GM19468 (cell line): Measurements from ENCODE around the gene APLP2.
A peak's percentile ranks its signal among the peaks of the same experiment; 100 is the strongest.

Experiments
- ATAC-seq: cut with Tn5 transposase; IDR thresholded peaks from one replicate; pipeline ENCODE4 v1.9.1; 2021; ENCODE audit warnings: mild to moderate bottlenecking, moderate library complexity, moderate number of reproducible peaks; ENCODE audit not compliant: unreplicated experiment; ENCODE audit errors: extremely low read depth

The APLP2 gene

DNA sequence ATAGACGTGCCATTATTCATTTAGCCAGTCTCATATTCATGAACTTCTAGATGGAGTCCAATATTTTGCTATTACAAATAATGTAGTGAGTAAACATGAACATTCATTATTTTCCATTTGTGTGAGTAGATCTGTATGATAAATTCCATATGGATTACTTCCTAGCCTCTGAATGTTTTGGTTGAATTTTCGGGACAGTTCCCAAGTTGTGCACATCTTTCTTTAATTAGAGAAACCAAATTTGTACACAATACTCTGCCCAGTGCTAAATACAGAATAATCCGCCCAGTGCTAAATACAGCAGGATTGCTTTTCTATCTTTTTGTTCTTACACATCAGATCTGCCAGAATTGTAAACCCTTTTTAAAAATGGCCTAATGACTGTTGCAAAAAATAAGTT lies 17.1 kb upstream of the APLP2 start:
- ATAC-seq = no peak

DNA sequence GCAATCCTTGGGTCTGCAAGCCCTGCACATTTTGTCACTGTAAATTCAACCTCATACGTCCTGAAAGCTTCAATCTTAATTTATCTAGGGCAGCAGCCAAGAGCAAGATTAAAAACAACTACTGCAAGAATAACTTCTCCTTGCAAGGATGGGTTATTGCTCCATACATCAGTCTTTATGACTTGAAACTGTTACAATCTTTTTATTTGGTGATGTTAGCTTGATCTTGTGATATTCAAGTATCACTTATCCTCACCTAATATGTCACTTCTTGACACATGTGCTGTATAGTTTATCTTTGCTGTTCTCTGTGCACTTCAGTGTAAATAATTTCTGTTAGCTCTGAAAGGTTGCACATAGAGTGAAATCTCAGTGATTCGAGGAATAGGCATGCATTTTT lies 14.7 kb upstream of the APLP2 start:
- no peak for ATAC-seq

DNA sequence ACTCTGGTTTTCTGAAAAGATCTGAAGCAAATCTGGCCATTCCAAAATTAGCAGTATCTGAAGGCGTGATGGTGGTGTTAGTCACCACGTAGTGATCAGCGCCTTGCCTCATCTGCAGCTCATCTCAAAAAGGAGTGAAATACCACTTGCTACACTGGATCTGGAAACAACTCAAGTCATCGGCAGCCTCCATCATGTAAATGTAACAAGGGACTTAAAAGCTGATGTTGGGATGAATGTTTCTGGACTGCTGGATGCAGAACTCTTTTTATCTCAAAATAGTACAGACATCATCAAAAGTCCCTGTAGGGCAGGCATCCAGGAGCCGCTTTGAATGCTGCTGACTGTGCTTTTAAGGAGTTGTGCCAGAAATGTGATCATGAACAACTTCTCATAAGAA lies 14.1 kb upstream of the APLP2 start:
- no peak for ATAC-seq

DNA sequence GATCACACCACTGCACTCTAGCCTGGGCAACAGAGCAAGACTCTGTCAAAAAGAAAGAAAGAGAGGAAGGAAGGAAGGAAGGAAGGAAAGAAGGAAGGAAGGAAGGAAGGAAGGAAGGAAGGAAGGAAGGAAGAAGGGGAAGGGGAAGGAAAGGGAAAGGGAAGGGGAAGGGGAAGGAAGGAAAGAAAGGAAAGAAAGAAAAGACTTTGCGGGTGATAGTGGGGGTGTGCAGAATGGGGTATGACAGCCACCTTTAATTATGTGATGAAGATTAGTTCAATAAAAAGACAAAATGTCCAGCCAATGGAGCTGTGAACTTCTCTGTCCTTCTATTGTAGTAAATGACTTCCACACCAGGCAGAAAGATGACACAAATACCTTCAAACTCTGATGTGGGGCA lies 8.7 kb upstream of the APLP2 start:
- ATAC-seq = no peak

DNA sequence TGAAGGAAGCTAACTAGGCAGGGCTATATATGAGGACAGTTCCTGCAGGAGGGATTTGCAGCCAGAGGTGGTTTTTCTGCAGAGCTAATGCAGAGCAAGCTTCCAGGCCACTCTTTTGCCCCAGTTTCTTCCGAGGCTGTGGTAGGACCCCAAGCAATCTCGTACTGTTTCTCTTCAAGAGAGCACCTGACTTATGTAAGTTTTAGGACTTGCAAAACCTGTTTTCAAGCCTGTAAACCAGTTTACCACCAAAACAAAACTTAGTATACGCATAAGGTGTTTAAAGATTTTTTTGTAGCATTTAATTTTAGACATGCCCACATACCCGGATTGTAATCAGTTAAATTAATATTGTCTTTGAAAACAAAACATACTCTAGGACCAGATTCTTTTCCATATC lies 7.7 kb upstream of the APLP2 start:
- ATAC-seq = no peak

DNA sequence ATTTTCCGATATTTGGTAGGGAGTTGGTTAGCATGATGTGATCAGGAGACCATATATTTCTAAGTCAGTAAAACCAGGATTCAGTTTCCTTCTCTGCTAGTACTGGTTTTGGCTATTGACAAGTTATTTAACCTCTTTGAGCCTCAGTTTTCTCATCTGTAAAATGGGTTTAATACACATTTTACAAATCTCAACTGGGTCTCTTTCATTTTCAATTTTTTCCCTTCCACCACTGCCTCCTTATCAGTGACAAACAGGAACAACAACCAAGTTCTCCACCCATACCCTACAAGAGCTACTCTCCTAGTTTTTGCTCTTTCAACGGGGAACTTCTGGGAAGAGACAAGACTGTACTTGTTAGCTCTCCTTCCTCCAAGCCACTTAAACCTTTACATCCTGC lies 6.2 kb upstream of the APLP2 start:
- ATAC-seq = no peak

DNA sequence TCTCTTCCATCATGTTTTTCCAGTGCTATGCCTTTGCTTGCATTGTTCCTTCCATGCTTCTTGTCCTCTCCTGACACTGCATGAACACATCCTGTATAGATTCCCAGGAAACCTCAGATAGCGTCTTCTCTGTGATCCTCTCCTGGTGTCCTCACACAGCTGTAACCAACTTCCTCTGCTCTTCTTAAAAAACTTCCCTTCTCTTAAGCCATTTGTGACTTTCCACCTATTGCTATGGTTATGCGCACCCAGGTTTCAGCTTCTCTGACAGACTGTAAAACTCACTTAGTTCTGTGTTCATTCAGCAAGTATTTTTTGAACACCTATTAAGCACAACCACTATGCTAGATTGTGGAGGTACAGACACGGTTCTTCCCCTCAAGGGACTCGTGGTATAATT lies 5.1 kb upstream of the APLP2 start:
- no peak for ATAC-seq

DNA sequence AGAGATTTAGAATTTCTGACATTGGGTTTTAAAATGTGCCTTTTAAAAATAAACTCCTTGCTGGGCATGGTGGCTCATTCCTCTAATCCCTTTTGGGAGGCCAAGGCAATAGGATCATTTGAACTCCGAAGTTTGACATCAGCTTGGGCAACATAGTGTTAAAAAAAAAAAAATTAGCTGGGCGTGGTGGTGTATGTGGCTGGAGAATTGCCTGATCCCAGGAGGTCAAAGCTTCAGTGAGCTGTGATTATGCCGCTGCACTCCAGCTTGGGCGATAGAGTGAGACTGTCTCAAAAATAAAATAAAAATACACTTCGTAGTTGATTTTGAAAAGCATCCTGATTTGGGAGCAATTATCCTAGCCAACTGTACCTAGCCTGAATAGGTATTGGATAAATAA lies 3.4 kb upstream of the APLP2 start:
- no peak for ATAC-seq

DNA sequence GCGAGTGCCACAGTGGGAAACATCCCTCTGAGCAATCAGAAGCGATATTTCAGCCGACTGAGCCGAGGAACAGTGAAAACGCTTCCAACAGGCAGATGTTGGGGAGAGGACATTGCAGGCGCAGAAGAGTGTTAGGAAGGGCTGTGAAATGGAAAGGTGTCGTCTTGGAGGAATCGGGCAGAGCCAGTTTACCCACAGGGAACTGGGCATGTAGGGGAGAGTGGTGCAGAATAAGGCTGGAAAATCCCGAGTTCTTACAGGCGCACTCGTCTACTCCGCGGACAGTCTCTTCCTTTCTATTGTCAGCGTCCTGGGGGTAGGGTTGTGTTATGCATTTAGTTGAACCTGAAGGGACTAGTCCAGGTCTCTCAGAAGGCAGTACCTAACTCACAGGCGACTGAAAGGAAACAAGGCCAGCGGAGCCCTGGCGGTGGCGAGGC lies 1.1 kb upstream of the APLP2 start:
- no peak for ATAC-seq

DNA sequence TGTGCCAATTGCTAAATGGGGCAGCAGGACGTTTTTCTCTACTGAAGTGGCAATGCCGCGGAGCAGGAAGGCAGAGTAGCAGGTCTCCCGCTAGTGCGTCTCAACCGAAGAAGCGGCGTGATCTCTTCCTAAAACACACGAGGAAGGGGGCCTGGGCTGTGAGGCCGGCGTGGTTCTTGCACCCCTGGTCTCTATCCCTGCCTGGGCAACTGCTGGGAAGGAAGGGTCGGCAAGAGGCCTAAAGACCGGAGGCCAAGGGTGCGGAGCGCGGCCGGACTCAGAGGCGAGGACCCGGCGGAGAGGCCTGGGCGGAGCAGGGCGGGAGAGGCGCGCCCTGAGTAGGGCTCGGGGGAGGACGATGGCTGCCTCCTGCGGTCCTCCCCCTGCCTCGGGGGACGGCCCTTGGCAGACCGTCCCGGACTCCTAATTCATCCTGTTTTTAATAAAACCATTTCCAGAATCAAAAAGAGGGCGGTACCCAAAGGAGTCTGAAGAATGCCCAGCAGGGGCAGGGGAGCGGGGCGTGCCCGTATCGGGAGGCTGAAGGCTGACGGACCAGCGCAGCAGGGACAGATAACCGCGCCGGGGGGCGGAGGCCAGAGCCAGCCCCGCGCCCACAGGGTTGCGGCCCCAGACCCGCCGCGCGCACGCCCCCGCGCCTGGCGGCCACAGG lies 572 bp upstream of the APLP2 start:
- peak; percentile 16 for ATAC-seq

DNA sequence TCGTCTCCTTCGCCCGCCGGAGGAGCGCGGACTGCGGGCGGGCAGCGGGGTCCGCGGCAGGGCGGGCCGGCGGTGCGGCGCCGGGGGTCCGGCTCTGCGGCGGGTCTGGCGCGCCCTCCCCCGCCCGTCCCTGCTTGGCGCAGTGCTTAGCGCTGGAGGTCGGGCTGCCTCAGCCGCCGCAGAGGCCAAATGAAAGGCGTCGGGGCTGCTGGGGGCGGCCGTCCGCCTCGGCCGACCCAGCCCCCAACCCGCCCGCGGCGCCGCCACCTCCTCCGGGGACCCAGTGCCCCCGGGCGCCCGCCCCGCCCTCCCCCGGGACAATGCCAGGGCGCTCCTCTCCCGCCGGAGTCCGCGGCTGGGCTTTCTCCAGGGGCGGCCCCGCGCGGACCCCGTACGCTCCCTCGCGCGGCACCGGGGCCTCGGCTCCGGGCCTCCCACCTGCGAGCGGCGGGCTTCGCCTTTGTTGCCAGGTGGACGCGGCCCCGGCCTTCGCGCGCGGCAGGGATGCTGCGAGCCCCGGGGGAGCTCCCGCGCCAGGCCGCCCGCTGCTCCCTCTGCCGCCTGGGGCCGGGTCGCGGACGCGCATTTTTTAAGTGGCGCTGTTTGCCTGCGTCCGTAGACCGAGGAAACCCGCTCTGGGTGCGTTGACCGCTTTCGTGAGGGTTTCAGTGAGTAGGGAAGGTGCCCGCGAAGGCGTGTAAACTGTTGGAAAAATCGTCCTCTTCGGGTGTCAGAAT lies 583 bp downstream of the APLP2 start:
- peak; percentile 1 for ATAC-seq

DNA sequence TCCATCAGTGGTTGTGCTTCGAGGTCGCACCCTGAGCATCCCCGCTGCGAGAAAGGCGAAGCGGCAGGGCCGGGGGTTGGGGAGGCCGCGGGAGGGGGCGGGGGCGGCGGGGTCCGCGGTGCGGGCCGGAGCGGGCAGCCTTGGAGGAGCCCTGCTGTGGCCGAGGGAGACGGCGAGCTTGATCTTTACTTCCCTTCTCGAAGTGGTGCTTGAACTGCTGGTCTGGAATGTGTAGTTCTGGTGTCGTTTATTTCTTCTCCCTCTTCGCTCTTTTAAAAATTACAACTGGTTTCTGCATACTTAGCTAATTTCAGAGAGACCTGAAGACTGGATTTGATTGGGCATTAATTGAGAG lies 1.1 kb downstream of the APLP2 start:
- ATAC-seq = no peak

DNA sequence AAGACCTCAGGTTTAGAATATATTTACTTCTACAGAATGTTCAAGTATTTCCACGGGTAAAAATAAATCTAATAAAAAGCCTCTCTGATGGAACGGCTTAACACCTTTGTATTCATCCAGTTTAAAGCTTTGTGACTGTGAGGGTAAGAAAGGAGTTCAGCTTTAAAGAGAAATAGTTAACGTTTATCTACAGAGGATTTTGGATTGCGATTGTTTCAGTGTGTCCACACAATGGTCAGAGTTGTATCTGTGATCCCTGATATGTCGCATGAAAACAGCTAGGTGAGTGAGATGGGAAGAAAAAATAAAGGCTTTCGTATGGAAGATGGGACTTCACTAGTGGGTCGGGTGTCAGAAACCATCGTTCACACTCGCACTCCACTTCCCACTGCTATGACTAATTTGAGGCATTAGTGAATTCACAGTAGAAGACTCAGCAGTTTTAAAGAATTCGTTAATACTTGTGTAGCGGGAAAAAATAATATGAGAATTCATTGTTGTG lies 1.6 kb downstream of the APLP2 start:
- no peak for ATAC-seq

DNA sequence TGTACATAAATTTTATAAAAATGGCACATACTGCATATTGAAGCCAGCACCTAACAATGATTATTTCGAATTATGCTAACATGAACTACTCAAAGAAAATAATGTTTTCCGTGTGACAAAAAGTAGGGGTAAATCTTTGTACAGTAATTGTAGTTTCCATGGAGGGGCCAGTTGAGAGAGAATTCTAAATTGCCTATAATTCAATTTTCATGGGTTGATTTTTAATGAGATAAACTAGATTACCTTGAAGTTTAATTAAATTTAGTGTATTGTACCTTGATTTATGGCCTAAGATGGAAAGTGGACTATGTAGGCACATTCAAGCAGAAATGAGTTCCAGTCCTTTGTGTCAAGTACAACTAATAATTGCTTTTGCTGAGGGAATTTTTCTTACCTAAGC lies 5.0 kb downstream of the APLP2 start:
- no peak for ATAC-seq

DNA sequence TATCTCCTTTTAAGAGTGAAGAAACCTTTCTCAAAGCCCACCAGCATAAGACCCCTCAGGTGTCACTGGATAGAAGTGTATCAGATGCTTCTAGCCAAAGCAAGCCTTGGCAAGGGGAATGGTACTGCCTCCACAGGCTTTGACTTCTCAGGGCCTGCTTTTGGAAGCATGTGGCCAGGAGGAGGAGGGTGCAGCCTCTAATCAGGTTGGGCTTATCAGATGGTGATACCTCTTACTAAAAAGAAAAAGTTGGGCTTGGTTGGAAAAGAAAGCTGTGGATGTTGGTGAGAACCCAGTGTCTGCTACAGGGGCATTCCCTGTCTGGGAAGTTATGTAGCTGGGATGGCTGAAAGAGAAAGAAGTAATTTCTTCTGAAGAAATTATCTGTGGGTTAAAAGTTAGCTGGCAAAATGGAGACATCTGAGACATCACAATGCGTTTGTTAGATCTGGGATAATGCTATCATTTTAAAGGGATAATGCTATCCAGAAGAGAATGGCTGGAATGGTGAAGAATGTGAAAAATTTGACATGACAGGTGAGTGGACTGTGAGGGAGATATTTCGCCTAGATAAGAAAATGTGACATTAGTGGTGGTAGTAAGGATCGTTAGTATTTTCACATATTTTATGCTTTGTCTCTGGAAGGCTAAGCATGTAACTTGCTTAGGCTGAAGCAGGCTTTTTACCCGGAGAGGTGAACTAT lies 7.2 kb downstream of the APLP2 start:
- ATAC-seq = no peak

DNA sequence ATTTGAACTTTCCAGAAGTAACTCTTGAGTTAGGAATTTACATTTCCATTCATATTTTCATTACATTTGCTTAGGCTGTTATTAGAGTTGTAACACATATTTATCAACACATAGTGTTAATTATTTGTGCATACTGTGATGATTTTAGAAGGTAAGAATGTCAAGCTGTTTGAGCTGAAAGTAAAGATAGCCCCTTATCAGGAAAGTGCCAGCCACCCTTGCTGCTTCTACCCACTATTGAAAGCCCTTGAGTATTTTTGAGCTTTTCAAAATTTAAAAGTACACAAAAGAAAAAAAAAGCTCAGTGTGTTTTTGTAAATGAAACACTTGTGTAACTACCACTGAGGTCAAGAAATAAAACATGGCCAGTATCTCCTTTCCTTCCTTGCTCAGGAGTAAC lies 8.0 kb downstream of the APLP2 start:
- ATAC-seq = no peak

DNA sequence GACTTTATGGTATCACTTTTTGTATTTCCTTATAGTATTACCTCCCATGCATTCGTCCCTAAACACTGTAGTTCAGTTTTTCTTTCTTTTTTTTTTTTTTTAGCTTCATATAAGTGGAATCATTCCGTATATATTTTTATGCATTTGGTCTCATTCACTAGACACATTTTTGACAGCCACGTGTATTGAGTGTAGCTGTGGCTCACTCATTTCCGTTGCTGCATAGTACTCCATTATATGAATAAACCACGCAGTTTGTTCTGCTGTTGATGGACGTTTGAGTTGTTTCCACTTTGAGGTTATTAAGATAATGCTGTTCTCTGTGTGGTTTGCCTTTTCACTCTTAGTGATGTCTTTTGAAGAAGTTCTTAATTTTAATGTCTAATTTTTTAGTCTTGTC lies 8.4 kb downstream of the APLP2 start:
- no peak for ATAC-seq

DNA sequence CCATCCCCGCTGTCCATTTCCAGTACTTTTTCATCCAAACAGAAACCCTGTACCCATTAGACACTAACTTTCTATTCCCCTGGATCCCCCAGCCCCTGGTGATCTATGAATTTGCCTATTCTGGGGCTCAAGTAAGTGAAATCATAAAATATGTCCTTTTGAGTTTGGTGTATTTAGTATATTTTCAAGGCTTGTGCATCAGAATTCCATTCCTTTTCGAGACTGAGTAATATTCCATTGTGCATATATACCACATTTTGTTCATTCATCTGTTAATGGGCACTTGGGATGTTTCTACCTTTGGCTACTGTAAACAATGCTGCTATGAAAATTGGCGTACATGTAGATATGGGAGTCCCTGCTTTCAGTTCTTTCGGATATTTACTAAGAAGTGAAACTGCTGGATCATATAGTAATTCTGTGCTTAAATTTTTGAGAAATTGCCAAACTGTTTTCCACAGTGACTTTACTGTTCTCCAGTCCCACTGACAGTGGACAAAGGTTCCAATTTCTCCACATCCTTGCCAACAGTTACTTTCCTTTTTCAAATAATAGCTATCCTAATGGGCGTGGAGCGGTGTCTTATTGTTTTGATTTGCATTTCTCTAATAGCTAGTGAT lies 16.1 kb downstream of the APLP2 start:
- ATAC-seq = no peak

DNA sequence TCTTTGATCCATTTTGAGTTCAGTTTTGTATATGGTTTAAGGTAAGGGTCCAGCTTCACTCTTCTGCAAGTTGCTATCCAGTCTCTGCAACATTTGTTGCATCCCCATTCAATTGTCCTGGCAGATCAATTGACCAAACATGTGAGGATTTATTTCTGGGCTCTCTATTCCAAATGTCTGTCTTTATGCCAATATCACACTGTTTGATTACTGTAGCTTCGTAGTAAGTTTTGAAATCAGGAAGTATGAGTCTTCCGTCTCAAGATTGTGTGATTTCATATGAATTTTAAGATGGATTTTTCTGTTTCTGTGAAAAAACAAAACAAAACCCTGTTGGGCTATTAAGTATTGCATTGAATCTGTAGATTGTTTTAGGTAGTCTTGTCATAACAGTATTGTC lies 17.0 kb downstream of the APLP2 start:
- no peak for ATAC-seq

DNA sequence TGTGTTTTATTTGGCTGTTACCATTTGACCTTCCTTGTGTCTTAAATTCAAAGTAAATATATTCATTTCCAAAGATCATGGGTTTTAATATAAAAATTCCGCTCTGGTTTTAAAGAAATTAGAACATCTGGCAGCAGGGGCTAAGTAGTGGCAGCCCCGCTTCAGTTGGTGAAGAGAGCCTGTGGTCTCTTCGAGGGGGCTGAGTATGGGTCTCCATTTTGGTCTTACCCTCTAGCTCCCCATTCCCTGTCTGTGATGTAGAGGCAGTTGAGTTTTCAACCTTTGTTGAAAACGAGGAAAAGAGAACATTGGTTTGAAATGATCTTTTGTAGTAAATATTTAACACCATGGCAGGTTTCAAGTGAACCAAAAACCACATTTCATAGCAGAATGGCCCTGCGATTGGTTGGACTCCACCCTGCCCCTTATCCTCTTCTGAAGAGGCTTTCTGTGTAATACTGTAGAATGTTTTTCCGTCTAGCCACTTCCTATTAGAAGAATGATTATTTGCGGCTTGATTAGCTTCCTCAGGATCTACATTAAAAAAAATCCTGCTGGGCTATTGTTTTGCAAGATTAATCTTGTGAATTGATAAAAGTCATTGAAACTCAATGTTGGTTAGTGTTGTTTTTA lies 17.7 kb downstream of the APLP2 start:
- peak; percentile 70 for ATAC-seq
